GM19193 (cell line): Measurements from ENCODE around the gene KIAA1328.

ENCODE experiments used
- POLR2A ChIP-seq: IDR thresholded peaks from 4 replicates; pipeline ENCODE4 v1.6.1; 2011; ENCODE audit not compliant: insufficient read depth, insufficient read length; ENCODE audit errors: extremely low read depth

Gene KIAA1328

GRCh38 chr18:36828630-36829361 lies at the start of gene KIAA1328, which contains the start of gene TPGS2:
KIAA1328 (plus strand) TSS chr18:36829127; CDS start chr18:36829139, 12 bp downstream.
TPGS2 (minus strand) TSS chr18:36829002; CDS start chr18:36828767, 235 bp downstream.
- peak; percentile 68 for TF ChIP-seq POLR2A

GRCh38 chr18:36780748-36781147 lies 48.2 kb upstream of the KIAA1328 start:
- no peak for TF ChIP-seq POLR2A

- no peak for TF ChIP-seq POLR2A
Measured at GRCh38 chr18:36782710-36783109, 46.2 kb upstream of the KIAA1328 start.

DNA sequence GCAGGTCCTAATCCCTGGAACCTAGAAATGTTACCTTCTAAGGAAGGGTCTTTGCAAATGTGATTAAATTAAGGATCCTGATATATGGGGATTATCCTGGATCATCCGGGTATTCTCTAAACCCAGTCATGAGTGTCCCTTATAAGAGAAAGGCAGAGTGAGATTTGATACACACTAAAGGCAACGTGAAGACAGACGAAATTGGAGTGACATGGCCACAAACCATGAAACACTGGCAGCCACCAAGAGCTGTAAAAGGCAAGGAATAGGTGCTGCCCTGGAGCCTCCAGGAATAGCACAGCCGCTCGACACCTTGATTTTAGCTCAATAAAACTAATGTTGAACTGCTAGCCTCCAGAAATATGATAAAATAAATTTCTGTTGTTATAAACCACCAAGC lies 45.1 kb upstream of the KIAA1328 start:
- TF ChIP-seq POLR2A, result no peak

GRCh38 chr18:36786686-36787085 lies 42.2 kb upstream of the KIAA1328 start:
- TF ChIP-seq POLR2A, result no peak

GRCh38 chr18:36792634-36793283 lies 36.2 kb upstream of the KIAA1328 start:
- TF ChIP-seq POLR2A, result no peak

DNA sequence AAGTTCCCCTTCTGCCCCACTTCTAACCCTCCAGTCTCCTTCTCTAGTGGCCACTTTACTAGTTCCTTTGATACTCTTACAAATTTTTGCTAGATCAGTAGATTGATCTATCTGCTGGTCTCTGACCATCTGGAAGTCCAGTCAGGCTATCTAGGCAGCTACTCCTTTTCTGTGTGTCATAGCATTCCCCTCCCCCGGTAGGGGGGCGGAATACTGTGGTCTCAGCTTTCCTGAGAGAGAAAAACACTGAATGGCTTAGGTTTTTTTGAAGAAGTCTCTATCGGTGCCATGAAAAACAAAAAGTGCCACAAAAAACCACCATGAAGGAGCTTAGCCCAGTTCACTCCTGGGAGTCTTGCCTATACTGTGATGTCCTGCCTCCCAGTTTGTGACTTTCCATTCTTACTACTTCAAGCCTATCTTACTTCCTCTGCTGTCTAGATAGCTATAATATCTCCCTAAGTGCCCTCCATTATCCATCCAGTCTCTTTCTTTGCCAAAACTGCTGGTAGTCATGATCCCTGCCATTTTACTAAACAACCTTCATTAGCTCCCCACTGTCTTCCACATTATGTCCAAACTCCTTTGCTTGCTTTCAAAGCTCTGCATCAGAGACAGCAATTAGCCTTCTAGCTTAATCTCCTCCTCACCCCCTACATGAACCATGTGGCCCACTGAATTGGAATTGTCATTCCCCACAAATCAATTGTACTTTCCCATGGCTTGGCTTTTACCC lies 30.0 kb upstream of the KIAA1328 start:
- TF ChIP-seq POLR2A, result no peak

GRCh38 chr18:36805105-36805504 lies 23.8 kb upstream of the KIAA1328 start:
- no peak for TF ChIP-seq POLR2A

GRCh38 chr18:36808681-36809080 lies 20.2 kb upstream of the KIAA1328 start:
- TF ChIP-seq POLR2A, result no peak

DNA sequence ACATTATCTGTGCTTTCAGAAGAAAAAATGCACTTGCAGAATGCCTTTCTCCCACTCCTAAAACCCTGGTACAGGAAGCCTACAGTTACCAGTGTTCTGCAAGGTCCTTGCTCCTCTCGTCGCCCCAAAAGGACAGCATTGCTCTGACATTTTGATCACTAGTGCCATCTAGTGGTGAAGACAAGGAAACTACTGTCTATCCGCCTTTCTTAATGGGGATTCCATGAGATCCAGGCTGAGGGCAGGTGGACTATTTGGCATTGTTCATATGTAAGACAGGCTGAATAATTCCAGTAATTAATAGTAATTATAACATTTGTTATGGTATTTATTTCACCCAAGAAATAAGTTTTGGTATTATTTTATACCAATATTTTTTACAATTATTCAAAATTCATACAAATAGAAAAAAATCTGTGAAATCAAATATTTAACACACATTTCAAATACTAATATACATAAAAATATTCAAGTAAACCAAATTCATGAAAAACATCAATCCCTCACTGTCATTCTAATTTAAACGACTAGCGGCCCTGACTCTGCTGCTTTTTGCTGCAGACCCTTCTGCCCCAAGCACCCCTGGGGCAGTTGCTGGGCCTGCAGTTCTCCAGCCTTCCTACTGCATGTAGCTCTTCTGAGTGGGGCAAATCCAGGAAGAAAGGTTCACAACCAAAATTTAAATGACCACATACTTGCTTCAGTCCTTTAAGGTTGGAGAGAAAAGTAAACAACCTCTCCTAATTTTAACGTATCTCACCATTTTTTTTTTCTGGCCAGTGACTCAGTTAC lies 19.1 kb upstream of the KIAA1328 start:
- no peak for TF ChIP-seq POLR2A

- no peak for TF ChIP-seq POLR2A
Measured at GRCh38 chr18:36811430-36811829, 17.5 kb upstream of the KIAA1328 start.

DNA sequence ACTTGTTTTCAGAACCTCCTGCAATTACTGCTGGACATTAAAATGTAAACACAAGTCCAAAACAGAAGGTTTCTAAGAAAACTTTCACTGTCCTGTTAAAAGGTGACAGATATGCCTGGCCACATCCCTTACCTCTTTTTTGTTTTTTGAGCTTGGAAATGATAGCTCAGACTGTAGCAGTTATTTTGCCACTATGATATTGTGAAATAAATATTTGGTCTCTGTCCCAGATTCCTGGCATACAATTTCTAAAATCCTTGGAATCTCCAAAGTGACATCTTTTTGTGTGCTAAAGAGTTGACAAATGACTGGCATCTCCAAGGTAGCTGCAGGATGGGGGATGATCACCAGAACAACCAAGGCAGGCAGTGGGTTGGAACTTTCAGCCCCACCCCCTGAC lies 17.0 kb upstream of the KIAA1328 start:
- TF ChIP-seq POLR2A, result no peak

GRCh38 chr18:36812678-36813077 lies 16.2 kb upstream of the KIAA1328 start:
- no peak for TF ChIP-seq POLR2A

DNA sequence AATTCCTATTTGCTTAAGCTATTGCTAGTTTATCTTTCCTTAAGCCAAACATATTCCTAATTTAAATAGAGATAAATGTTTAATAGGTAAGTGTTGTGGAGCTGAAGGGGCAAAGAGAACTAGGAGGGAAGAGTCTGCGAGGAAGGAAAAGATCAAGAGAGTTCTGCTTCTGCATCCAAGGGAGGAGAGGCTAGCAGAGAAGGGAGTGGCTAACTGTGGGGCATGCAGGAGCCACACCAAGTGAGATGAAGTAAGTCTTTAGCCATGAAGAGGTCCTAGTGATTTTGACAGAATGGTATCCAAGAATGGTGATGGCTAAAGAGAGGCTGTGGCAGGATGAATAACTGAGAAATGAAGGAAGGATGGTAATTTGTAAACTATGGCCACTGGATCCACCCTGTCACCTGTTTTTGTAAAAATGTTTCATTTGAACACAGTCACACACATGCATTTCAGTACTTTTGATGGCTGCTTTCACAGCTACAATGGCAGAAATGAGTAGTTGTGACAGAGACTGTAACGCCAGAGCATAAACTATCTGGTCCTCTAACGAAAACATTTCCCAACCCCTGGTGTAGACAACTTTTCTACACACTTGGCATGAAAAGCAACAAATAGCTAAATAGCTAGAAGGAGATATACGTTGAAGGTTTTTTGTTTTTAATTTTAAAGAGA lies 15.7 kb upstream of the KIAA1328 start:
- TF ChIP-seq POLR2A, result no peak
